CD14-positive monocyte (primary cell): ENCODE results near the gene NTM. TPM values are rescaled to one million over a fixed set of nuclear protein-coding genes. Genes with fewer than 3 reads are reported as not detected.

Experiments used
- DNase-seq, 3 donors: peaks; one replicate each; pipeline ENCODE4 v3.0.0-alpha.2; 2011 to 2022
- H2AFZ ChIP-seq: 2 replicates; pipeline ENCODE4 v1.6.0; 2012; ENCODE audit warnings: mild to moderate bottlenecking, low read depth, low read length, inconsistent platforms; ENCODE audit not compliant: insufficient read depth, poor library complexity, severe bottlenecking
- H3K27ac ChIP-seq, 2 donors: 1 replicate in 1 of 2; 2 replicates in 1 of 2; pipeline ENCODE4 v1.5.1; 2012 to 2013; ENCODE audit warnings: low read length in 2 of 2, control low read depth in 1 of 2, inconsistent platforms in 1 of 2, low read depth in 1 of 2, mild to moderate bottlenecking in 1 of 2
- H3K27me3 ChIP-seq, 2 donors: one replicate each; pipeline versions ENCODE4 v1.6.0 to v1.6.1; 2011 to 2013; ENCODE audit warnings: low read length in 2 of 2; ENCODE audit not compliant: control insufficient read depth in 2 of 2, insufficient read depth in 2 of 2
- H3K36me3 ChIP-seq, 2 donors: replicated peaks in 1 of 2; 1 replicate in 1 of 2; 2 replicates in 1 of 2; pipeline versions ENCODE4 v1.5.1 to v1.6.1; 2012 to 2013; ENCODE audit warnings: low read length in 2 of 2, control low read depth in 1 of 2, inconsistent platforms in 1 of 2, mild to moderate bottlenecking in 1 of 2; ENCODE audit not compliant: insufficient read depth in 2 of 2, control insufficient read depth in 1 of 2
- H3K4me1 ChIP-seq, 2 donors: 1 replicate in 1 of 2; 2 replicates in 1 of 2; pipeline versions ENCODE4 v1.5.1 to v1.6.1; 2012 to 2013; ENCODE audit warnings: low read length in 2 of 2, control low read depth in 1 of 2, inconsistent platforms in 1 of 2, mild to moderate bottlenecking in 1 of 2, moderate library complexity in 1 of 2; ENCODE audit not compliant: insufficient read depth in 2 of 2, control insufficient read depth in 1 of 2
- H3K4me2 ChIP-seq: replicated peaks from 2 replicates; pipeline ENCODE3; 2012; ENCODE audit warnings: low read length, moderate library complexity, mild to moderate bottlenecking; ENCODE audit not compliant: poor library complexity, severe bottlenecking; ENCODE audit errors: extremely low read depth
- H3K4me3 ChIP-seq, 3 experiments: fragments of 200-600 bp in 1 of 3; sonication (generic) in 1 of 3; replicated peaks in 1 of 3; 1 replicate in 2 of 3; 2 replicates in 1 of 3; pipeline ENCODE4 v1.5.1; 2011 to 2013; ENCODE audit warnings: low read length in 3 of 3, mild to moderate bottlenecking in 3 of 3, control low read depth in 2 of 3, low read depth in 2 of 3, inconsistent platforms in 1 of 3, moderate library complexity in 1 of 3
- H3K79me2 ChIP-seq: 2 replicates; pipeline ENCODE4 v1.6.0; 2012; ENCODE audit warnings: mild to moderate bottlenecking, control low read depth, inconsistent platforms, low read length, moderate library complexity; ENCODE audit not compliant: insufficient read depth
- H3K9ac ChIP-seq: 2 replicates; pipeline ENCODE4 v1.6.0; 2017; ENCODE audit warnings: low read length, mild to moderate bottlenecking; ENCODE audit not compliant: insufficient read depth, poor library complexity, severe bottlenecking
- H3K9me3 ChIP-seq, 2 donors: replicated peaks in 1 of 2; 1 replicate in 1 of 2; 2 replicates in 1 of 2; pipeline versions ENCODE4 v1.5.1 to v1.6.1; 2012 to 2013; ENCODE audit warnings: low read length in 2 of 2, control low read depth in 1 of 2; ENCODE audit not compliant: control insufficient read depth in 1 of 2, insufficient read depth in 1 of 2
- H4K20me1 ChIP-seq: 2 replicates; pipeline ENCODE4 v1.6.0; 2012; ENCODE audit warnings: mild to moderate bottlenecking, low read length, control low read depth, moderate library complexity; ENCODE audit not compliant: insufficient read depth
- H3K27ac Mint-ChIP-seq, 7 donors: one replicate each; pipeline ENCODE4 v1.8.0; 2020; ENCODE audit warnings: mild to moderate bottlenecking in 7 of 7, mixed read lengths in 7 of 7, moderate library complexity in 6 of 7, inconsistent platforms in 2 of 7
- H3K27me3 Mint-ChIP-seq, 3 donors: one replicate each; pipeline ENCODE4 v1.8.0; 2021 to 2022; ENCODE audit warnings: low read depth in 3 of 3, mild to moderate bottlenecking in 3 of 3, mixed read lengths in 3 of 3, moderate library complexity in 3 of 3, inconsistent platforms in 1 of 3
- H3K36me3 Mint-ChIP-seq, 2 donors: one replicate each; pipeline ENCODE4 v1.8.0; 2020; ENCODE audit warnings: mixed read lengths in 2 of 2, inconsistent platforms in 1 of 2, mild to moderate bottlenecking in 1 of 2
- H3K4me1 Mint-ChIP-seq: one replicate; pipeline ENCODE4 v1.8.0; 2020; ENCODE audit warnings: mild to moderate bottlenecking, mixed read lengths
- H3K4me3 Mint-ChIP-seq, 2 donors: one replicate each; pipeline ENCODE4 v1.8.0; 2020; ENCODE audit warnings: mild to moderate bottlenecking in 2 of 2, mixed read lengths in 2 of 2, moderate library complexity in 1 of 2
- H3K9me3 Mint-ChIP-seq, 7 donors: one replicate each; pipeline ENCODE4 v1.8.0; 2020 to 2022; ENCODE audit warnings: mixed read lengths in 7 of 7, mild to moderate bottlenecking in 6 of 7, moderate library complexity in 6 of 7, inconsistent platforms in 2 of 7
- WGBS: methylation state at CpG from one replicate; pipeline ENCODE4 v1.1.5; 2013; ENCODE audit warnings: missing lambda C conversion rate; ENCODE audit not compliant: insufficient coverage; 5-methylcytosine and 5-hydroxymethylcytosine counted together
- intact Hi-C, 2 donors: fragments of 100-400 bp; cut with micrococcal nuclease; formaldehyde crosslinking; loops; one replicate each; pipeline versions ENCODE4 v1.15.0 to v1.15.1; 2023
- polyA plus RNA-seq, 3 donors: library from polyadenylated mRNA; depleted of rRNA in 1 of 3; unstranded in 2 of 3; stranded (reverse) in 1 of 3; fragments of 300-500 nt in 2 of 3; fragments of >200 nt in 1 of 3; fragmentation: Illumina TruSeq in 2 of 3; gene quantifications; 1 replicate in 2 of 3; 2 replicates in 1 of 3; pipeline ENCODE4 v1.2.3, GENCODE V29; 2012 to 2021
- TF ChIP-seq, protein P1 (sequence below): fragments of 200-600 bp; IDR thresholded peaks from one replicate; pipeline ENCODE4 v1.8.0; 2022; ENCODE audit warnings: antibody characterized with exemption, mild to moderate bottlenecking

The NTM gene
- polyA plus RNA-seq, 3 donors: not detected

DNA sequence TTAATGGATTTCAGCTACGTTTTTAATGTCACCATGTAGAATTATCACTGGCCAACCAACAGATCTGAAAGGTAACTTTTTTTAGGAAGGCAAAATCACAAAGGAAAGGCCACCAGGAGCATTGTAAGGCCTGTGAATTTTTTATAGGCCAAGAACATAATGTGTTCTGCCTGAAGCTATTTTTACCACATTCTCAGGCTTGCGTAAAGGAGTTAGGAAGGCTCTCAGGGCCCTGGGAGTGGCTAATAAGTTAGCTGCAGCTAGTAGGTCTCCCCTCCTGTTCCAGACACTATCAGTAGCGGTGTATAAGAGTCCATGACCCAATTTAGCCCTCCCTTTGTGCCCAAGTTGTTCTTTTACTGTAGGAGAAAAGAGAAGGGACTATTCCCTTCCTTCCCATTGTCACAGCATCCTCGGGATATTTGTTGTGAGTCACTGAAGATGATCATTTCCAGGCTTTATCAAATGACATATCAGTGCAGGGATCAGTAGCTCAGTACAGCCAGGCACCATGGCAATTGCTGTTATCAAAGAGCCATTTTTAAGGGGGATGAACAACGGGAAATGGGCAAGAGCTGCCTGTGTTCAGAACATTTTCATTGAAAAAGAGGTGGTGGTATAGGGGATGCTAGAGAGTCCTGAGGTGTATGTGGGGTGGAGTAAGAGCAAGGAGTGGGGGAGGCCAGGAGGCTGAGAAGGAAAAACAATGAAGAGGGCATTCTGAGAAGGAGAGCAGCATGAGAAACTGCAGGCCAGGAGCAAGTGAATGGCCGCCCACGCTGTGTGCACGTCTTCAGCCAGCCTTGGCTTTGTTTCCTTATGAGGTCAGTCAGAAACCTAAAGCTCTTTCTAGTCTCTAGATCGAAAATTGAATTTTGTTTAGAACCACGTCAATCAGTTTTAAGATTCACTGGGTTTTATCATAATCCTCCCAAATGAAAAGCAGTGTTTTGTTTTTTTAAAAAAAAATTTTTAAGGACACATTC is 940.3 kb downstream of the NTM start:
- intact Hi-C loops: no loop called here

GRCh38 chr11:132311703-132312102 is 941.3 kb downstream of the NTM start:
- no peak for DNase-seq
- H3K27ac Mint-ChIP-seq: peak overlapping the region in 1 of 7 donors; percentile 11
- WGBS: 83% methylated on average over 1 of the region's 2 CpGs

More for the DNA sequence above, 940.3 kb downstream of the NTM start:
- Histone ChIP-seq H3K9me3 (no peaks in the 10 kb centered on the region), H3K27ac (no peak overlapping the region), H3K4me1 (no peaks in the 10 kb centered on the region), H3K79me2 (no peaks in the 10 kb centered on the region), H3K4me3 (no peak overlapping the region), H4K20me1 (no peaks in the 10 kb centered on the region), H3K9ac (no peak overlapping the region), H3K4me2 (no peak overlapping the region), H3K27me3 (no peaks in the 10 kb centered on the region), H2AFZ (no peak overlapping the region), H3K36me3 (no peaks in the 10 kb centered on the region)
- WGBS: 100% methylated on average over 4 of the region's 10 CpGs
- Mint-ChIP-seq H3K27ac (no peak overlapping the region), H3K9me3 (no peaks in the 10 kb centered on the region), H3K4me3 (no peak overlapping the region), H3K4me1 (no peaks in the 10 kb centered on the region), H3K36me3 (no peaks in the 10 kb centered on the region), H3K27me3 (peaks cover 0 to 2% (median 0%) of the 10 kb centered on the region in 3 donors)
- TF ChIP-seq, protein P1, sequence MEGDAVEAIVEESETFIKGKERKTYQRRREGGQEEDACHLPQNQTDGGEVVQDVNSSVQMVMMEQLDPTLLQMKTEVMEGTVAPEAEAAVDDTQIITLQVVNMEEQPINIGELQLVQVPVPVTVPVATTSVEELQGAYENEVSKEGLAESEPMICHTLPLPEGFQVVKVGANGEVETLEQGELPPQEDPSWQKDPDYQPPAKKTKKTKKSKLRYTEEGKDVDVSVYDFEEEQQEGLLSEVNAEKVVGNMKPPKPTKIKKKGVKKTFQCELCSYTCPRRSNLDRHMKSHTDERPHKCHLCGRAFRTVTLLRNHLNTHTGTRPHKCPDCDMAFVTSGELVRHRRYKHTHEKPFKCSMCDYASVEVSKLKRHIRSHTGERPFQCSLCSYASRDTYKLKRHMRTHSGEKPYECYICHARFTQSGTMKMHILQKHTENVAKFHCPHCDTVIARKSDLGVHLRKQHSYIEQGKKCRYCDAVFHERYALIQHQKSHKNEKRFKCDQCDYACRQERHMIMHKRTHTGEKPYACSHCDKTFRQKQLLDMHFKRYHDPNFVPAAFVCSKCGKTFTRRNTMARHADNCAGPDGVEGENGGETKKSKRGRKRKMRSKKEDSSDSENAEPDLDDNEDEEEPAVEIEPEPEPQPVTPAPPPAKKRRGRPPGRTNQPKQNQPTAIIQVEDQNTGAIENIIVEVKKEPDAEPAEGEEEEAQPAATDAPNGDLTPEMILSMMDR: no peak
- no peak for DNase-seq

More at GRCh38 chr11:132311703-132312102, 941.3 kb downstream of the NTM start:
- H3K36me3 Mint-ChIP-seq: no peaks in the 10 kb centered on the region
- H3K4me1 Mint-ChIP-seq: no peaks in the 10 kb centered on the region
- Histone ChIP-seq H3K4me1 (no peaks in the 10 kb centered on the region), H3K9ac (no peak overlapping the region), H4K20me1 (no peaks in the 10 kb centered on the region), H3K4me2 (no peak overlapping the region), H2AFZ (no peak overlapping the region), H3K79me2 (no peaks in the 10 kb centered on the region), H3K27me3 (no peaks in the 10 kb centered on the region), H3K4me3 (no peak overlapping the region), H3K27ac (no peak overlapping the region), H3K36me3 (no peaks in the 10 kb centered on the region), H3K9me3 (no peaks in the 10 kb centered on the region)
- H3K4me3 Mint-ChIP-seq: no peak overlapping the region
- H3K9me3 Mint-ChIP-seq: no peaks in the 10 kb centered on the region
- peaks cover 0 to 2% (median 1%) of the 10 kb centered on the region in 3 donors for H3K27me3 Mint-ChIP-seq
- intact Hi-C loops: no loop called here
- TF ChIP-seq, protein P1: no peak
